GM18526 (cell line): Measurements from ENCODE around the gene PCDHGA9.

Experiments
- POLR2A ChIP-seq: IDR thresholded peaks from 3 replicates; pipeline ENCODE4 v1.6.1; 2011; ENCODE audit not compliant: insufficient read length; ENCODE audit errors: extremely low read depth

PCDHGA9 gene

GRCh38 chr5:141402553-141403243, at the start of gene PCDHGA9:
Gene PCDHGA9 (plus strand): TSS chr5:141402778. CDS start chr5:141402953, 175 bp downstream.
- no peak for TF ChIP-seq POLR2A

GRCh38 chr5:141354900-141355469, 47.6 kb upstream of the PCDHGA9 start, which contains the start of gene PCDHGA4:
Gene PCDHGA4 (plus strand): TSS chr5:141355021. CDS start chr5:141355108, 87 bp downstream.
- no peak for TF ChIP-seq POLR2A

- no peak for TF ChIP-seq POLR2A
These were observed 46.9 kb upstream of the PCDHGA9 start for GRCh38 chr5:141355641-141356040.

- TF ChIP-seq POLR2A: no peak
These were observed 46.4 kb upstream of the PCDHGA9 start for GRCh38 chr5:141356133-141356532.

GRCh38 chr5:141356950-141357349, 45.6 kb upstream of the PCDHGA9 start:
- TF ChIP-seq POLR2A: no peak

GRCh38 chr5:141359790-141360426, 42.7 kb upstream of the PCDHGA9 start, which contains the start of gene PCDHGB2:
Gene PCDHGB2 (plus strand): TSS chr5:141359994. CDS start chr5:141360136, 142 bp downstream.
- TF ChIP-seq POLR2A: no peak

GRCh38 chr5:141360685-141361084, 41.9 kb upstream of the PCDHGA9 start:
- TF ChIP-seq POLR2A: no peak

GRCh38 chr5:141362719-141363118, 39.9 kb upstream of the PCDHGA9 start:
- TF ChIP-seq POLR2A: no peak

- no peak for TF ChIP-seq POLR2A
These were observed 38.5 kb upstream of the PCDHGA9 start, which contains the start of gene PCDHGA5 for GRCh38 chr5:141363952-141364660. Gene PCDHGA5 (plus strand): TSS chr5:141364162. CDS start chr5:141364331, 169 bp downstream.

- no peak for TF ChIP-seq POLR2A
These were observed 36.3 kb upstream of the PCDHGA9 start for GRCh38 chr5:141366016-141366896.

- no peak for TF ChIP-seq POLR2A
These were observed 32.4 kb upstream of the PCDHGA9 start, which contains the start of gene PCDHGB3 for GRCh38 chr5:141369994-141370848. Gene PCDHGB3 (plus strand): TSS chr5:141370242. CDS start chr5:141370395, 153 bp downstream.

- TF ChIP-seq POLR2A: no peak
These were observed 30.8 kb upstream of the PCDHGA9 start for GRCh38 chr5:141371572-141372475.

GRCh38 chr5:141373673-141374317, 28.8 kb upstream of the PCDHGA9 start, which contains the start of gene PCDHGA6:
Gene PCDHGA6 (plus strand): TSS chr5:141373891. CDS start chr5:141374084, 193 bp downstream.
- no peak for TF ChIP-seq POLR2A
